HCT116 (cell line): Measurements from ENCODE around the gene OR5D14. TPM values are rescaled to one million over a fixed set of nuclear protein-coding genes. Genes with fewer than 3 reads are reported as not detected.

Experiments
- ATAC-seq: fragments of 200-7000 bp; cut with Tn5 transposase; 2 replicates; pipeline ENCODE4 v1.9.1; 2020; ENCODE audit warnings: mild to moderate bottlenecking, moderate library complexity
- Bru-seq: library from RNA; stranded (reverse); fragments of 400-500 nt; gene quantifications from one replicate; lab custom pipeline; 2021; lab: Mats Ljungman, UMichigan
- BruChase-seq, 2 experiments: library from RNA; stranded (reverse); fragments of 400-500 nt; gene quantifications; one replicate each; lab custom pipeline; 2021; lab: Mats Ljungman, UMichigan
- BruUV-seq: library from RNA; stranded (reverse); fragments of 400-500 nt; replicated peaks from 2 replicates; lab custom pipeline; 2021; lab: Mats Ljungman, UMichigan
- CTCF ChIA-PET: fragments of 300-600 bp; sonication (Branson Sonifier 250); formaldehyde crosslinking; loops from one replicate; lab custom pipeline; 2021; ENCODE audit warnings: antibody characterized with exemption; lab: Charles Lee
- POLR2A ChIA-PET: fragments of 300-600, 350-600 bp; sonication (Branson Sonifier 250); formaldehyde crosslinking; loops from one replicate; lab custom pipeline; 2021; ENCODE audit warnings: antibody characterized with exemption; lab: Charles Lee
- RAD21 ChIA-PET, 2 experiments: fragments of 300-600 bp; sonication (Branson Sonifier 250); formaldehyde crosslinking; loops; one replicate each; lab custom pipeline; 2023; ENCODE audit warnings: low total read pairs in 2 of 2; ENCODE audit not compliant: uncharacterized antibody in 2 of 2, unreplicated experiment in 2 of 2, low non-redundant PET in 1 of 2; lab: Charles Lee
- DNase-seq: peaks from one replicate; pipeline ENCODE4 v3.0.0-alpha.2; 2010; ENCODE audit warnings: low read depth, low spot score
- H2AFZ ChIP-seq: fragments of 200-600 bp; shearing (Covaris generic), sonication (generic); 2 replicates; pipeline ENCODE4 v1.6.1; 2017; ENCODE audit warnings: low read depth, mixed run types, mixed read lengths, antibody characterized with exemption, low read length; ENCODE audit not compliant: poor library complexity, severe bottlenecking
- H3K27ac ChIP-seq: 2 replicates; pipeline ENCODE4 v1.5.1; 2012; ENCODE audit warnings: low read depth, low read length
- H3K27me3 ChIP-seq: fragments of 200-600 bp; sonication (generic); 2 replicates; pipeline ENCODE4 v1.6.1; 2016; ENCODE audit warnings: mixed run types, low read length, mixed read lengths; ENCODE audit not compliant: insufficient read depth
- H3K36me3 ChIP-seq, 2 experiments: fragments of 200-500 bp in 1 of 2; fragments of 200-600 bp in 1 of 2; sonication (Bioruptor generic) in 1 of 2; sonication (generic) in 1 of 2; 2 replicates each; pipeline versions ENCODE4 v1.5.1 to v1.6.1; 2014 to 2016; ENCODE audit warnings: low read length in 2 of 2, inconsistent platforms in 1 of 2, mixed read lengths in 1 of 2, mixed run types in 1 of 2; ENCODE audit not compliant: insufficient read depth in 2 of 2, control insufficient read depth in 1 of 2
- H3K4me1 ChIP-seq, 2 experiments: fragments of 200-600 bp in 1 of 2; sonication (generic) in 1 of 2; 2 replicates each; pipeline versions ENCODE4 v1.5.1 to v1.6.1; 2012 to 2017; ENCODE audit warnings: low read length in 2 of 2, inconsistent platforms in 1 of 2, mild to moderate bottlenecking in 1 of 2, mixed read lengths in 1 of 2, mixed run types in 1 of 2, moderate library complexity in 1 of 2; ENCODE audit not compliant: insufficient read depth in 2 of 2, control insufficient read depth in 1 of 2
- H3K4me2 ChIP-seq: fragments of 200-600 bp; sonication (generic); 2 replicates; pipeline ENCODE4 v1.6.1; 2017; ENCODE audit warnings: mixed run types, low read length, mixed read lengths
- H3K4me3 ChIP-seq, 2 experiments: fragments of 200-600 bp in 1 of 2; sonication (generic) in 1 of 2; replicated peaks in 1 of 2; 2 replicates each; pipeline ENCODE4 v1.5.1; 2011 to 2016; ENCODE audit warnings: low read length in 2 of 2, control low read depth in 1 of 2, low read depth in 1 of 2, mild to moderate bottlenecking in 1 of 2, mixed read lengths in 1 of 2, mixed run types in 1 of 2
- H3K79me2 ChIP-seq: fragments of 200-600 bp; sonication (generic); 2 replicates; pipeline ENCODE4 v1.6.1; 2017; ENCODE audit warnings: mild to moderate bottlenecking, mixed run types, low read length, moderate library complexity, mixed read lengths; ENCODE audit not compliant: insufficient read depth
- H3K9ac ChIP-seq: fragments of 200-600 bp; sonication (generic); 2 replicates; pipeline ENCODE4 v1.6.1; 2016; ENCODE audit warnings: low read length, mixed read lengths
- H3K9me2 ChIP-seq: fragments of 200-600 bp; sonication (generic), shearing (Covaris generic); 2 replicates; pipeline ENCODE4 v1.6.1; 2017; ENCODE audit warnings: mixed run types, mild to moderate bottlenecking, moderate library complexity; ENCODE audit not compliant: insufficient read depth
- H3K9me3 ChIP-seq, 2 experiments: fragments of 200-500 bp in 1 of 2; fragments of 200-600 bp in 1 of 2; sonication (Bioruptor generic) in 1 of 2; sonication (generic) in 1 of 2; 2 replicates each; pipeline ENCODE4 v1.6.1; 2014 to 2017; ENCODE audit warnings: low read length in 2 of 2, mixed read lengths in 2 of 2, inconsistent platforms in 1 of 2, low read depth in 1 of 2, mild to moderate bottlenecking in 1 of 2, mixed run types in 1 of 2, moderate library complexity in 1 of 2; ENCODE audit not compliant: control insufficient read depth in 1 of 2, insufficient read depth in 1 of 2
- H4K20me1 ChIP-seq: fragments of 200-600 bp; sonication (generic), shearing (Covaris generic); 2 replicates; pipeline ENCODE4 v1.6.1; 2017; ENCODE audit warnings: mixed run types, mild to moderate bottlenecking, moderate library complexity; ENCODE audit not compliant: insufficient read depth
- CBX3 ChIP-seq: IDR thresholded peaks from 2 replicates; pipeline ENCODE4 v1.6.1; 2012; ENCODE audit warnings: low read depth
- CEBPB ChIP-seq: IDR thresholded peaks from 2 replicates; pipeline ENCODE4 v1.6.1; 2012; ENCODE audit warnings: low read depth
- EGR1 ChIP-seq: IDR thresholded peaks from 2 replicates; pipeline ENCODE4 v1.6.1; 2012; ENCODE audit warnings: low read depth
- JUND ChIP-seq: IDR thresholded peaks from 2 replicates; pipeline ENCODE4 v1.6.1; 2012
- POLR2AphosphoS5 ChIP-seq: IDR thresholded peaks from 2 replicates; pipeline ENCODE4 v1.6.1; 2011; ENCODE audit warnings: mild to moderate bottlenecking, low read depth, low read length, moderate library complexity
- intact Hi-C: fragments of 100-400 bp; cut with micrococcal nuclease; formaldehyde crosslinking; loops from 2 replicates; pipeline ENCODE4 v1.10.0; 2022
- long read RNA-seq: library from polyadenylated mRNA; unstranded; transcript quantifications from one replicate; pipeline ENCODE4 v2.0.0, GENCODE V29; 2021; ENCODE audit not compliant: unreplicated experiment
- polyA plus RNA-seq: library from polyadenylated mRNA; unstranded; fragments of >200 nt; gene quantifications from 2 replicates; pipeline ENCODE4 v1.2.1, GENCODE V29; 2012; ENCODE audit warnings: missing spikeins
- total RNA-seq: library from RNA; stranded (reverse); gene quantifications from one replicate; pipeline ENCODE4 v1.2.1, GENCODE V29; 2021; ENCODE audit not compliant: unreplicated experiment
- TF ChIP-seq, protein P1 (sequence below): IDR thresholded peaks from 2 replicates; pipeline ENCODE4 v1.6.1; 2012; ENCODE audit warnings: low read depth

OR5D14 gene
- not detected for total RNA-seq
- polyA plus RNA-seq: not detected in 2 replicates
- not detected for Bru-seq, nascent RNA
- not detected for BruChase-seq, experiment 1, labeled RNA remaining after a 6-hour chase
- BruChase-seq, experiment 2, labeled RNA remaining after a 2-hour chase: not detected
- long read RNA-seq: 0 reads

DNA sequence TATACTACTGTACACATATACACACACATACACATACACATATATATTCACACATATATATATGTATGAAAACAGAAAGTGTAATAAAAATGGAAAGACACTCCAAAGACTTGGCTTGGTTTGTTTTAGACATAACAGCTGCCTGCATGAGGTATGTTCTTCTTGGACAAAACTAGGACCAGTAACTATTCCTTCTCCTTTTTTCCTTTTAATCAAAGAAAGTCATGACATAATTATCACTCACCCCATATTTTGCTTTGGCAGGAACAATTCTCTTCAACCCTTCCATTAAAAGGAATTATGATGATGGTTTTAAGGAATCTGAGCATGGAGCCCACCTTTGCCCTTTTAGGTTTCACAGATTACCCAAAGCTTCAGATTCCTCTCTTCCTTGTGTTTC lies at the start of gene OR5D14:
TSS of gene OR5D14 (plus strand) at position 301 of the 400 bp plus-strand sequence. CDS start at position 301, 0 bp downstream.
- H3K4me1 ChIP-seq: no peaks in the 10 kb centered on the region
- H3K9ac ChIP-seq: no peak within 1 kb of the TSS
- no TSS peak for BruUV-seq
- H3K4me2 ChIP-seq: no peak within 1 kb of the TSS
- peaks cover 8 to 12% of the 10 kb centered on the region in 2 experiments; a peak in 2 of 4 replicates for H3K9me3 ChIP-seq
- TF ChIP-seq EGR1: no peak
- H2AFZ ChIP-seq: no peak within 1 kb of the TSS
- H3K9me2 ChIP-seq: no peaks in the 10 kb centered on the region
- no peak for DNase-seq
- intact Hi-C loops: no loop called here
- H3K36me3 ChIP-seq: no peaks in the 10 kb centered on the region
- no peak within 1 kb of the TSS for H3K4me3 ChIP-seq
- POLR2A ChIA-PET: no interaction called here
- CTCF ChIA-PET: no interaction called here
- H3K27me3 ChIP-seq: no peaks in the 10 kb centered on the region
- no peak for ATAC-seq
- H3K27ac ChIP-seq: no peak within 1 kb of the TSS
- RAD21 ChIA-PET: no interaction called here
- H3K79me2 ChIP-seq: no peaks in the 10 kb centered on the region
- no peaks in the 10 kb centered on the region for H4K20me1 ChIP-seq

DNA sequence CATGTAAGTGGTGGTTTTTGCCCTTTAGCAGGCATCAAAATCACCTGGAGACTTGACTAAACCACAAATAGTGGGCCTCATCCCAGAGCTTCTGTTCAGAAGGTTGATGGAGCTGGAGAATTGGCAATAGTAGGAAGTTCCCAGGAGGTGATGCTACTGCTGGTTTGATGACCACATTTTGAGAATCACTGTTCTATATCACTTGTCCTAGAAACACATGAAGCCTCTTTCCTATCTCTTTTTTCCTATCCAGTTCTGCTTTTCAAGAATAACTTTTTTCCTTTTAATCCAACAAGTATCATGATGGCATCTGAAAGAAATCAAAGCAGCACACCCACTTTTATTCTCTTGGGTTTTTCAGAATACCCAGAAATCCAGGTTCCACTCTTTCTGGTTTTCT lies 22.2 kb upstream of the OR5D14 start, which contains the start of gene OR5D13:
TSS of gene OR5D13 (plus strand) at position 301 of the 400 bp plus-strand sequence. CDS start at position 301, 0 bp downstream.
- TF ChIP-seq, protein P1, sequence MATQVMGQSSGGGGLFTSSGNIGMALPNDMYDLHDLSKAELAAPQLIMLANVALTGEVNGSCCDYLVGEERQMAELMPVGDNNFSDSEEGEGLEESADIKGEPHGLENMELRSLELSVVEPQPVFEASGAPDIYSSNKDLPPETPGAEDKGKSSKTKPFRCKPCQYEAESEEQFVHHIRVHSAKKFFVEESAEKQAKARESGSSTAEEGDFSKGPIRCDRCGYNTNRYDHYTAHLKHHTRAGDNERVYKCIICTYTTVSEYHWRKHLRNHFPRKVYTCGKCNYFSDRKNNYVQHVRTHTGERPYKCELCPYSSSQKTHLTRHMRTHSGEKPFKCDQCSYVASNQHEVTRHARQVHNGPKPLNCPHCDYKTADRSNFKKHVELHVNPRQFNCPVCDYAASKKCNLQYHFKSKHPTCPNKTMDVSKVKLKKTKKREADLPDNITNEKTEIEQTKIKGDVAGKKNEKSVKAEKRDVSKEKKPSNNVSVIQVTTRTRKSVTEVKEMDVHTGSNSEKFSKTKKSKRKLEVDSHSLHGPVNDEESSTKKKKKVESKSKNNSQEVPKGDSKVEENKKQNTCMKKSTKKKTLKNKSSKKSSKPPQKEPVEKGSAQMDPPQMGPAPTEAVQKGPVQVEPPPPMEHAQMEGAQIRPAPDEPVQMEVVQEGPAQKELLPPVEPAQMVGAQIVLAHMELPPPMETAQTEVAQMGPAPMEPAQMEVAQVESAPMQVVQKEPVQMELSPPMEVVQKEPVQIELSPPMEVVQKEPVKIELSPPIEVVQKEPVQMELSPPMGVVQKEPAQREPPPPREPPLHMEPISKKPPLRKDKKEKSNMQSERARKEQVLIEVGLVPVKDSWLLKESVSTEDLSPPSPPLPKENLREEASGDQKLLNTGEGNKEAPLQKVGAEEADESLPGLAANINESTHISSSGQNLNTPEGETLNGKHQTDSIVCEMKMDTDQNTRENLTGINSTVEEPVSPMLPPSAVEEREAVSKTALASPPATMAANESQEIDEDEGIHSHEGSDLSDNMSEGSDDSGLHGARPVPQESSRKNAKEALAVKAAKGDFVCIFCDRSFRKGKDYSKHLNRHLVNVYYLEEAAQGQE: no peak
- TF ChIP-seq EGR1 (no peak), JUND (no peak), CEBPB (no peak), CBX3 (no peak), POLR2AphosphoS5 (no peak)
- Histone ChIP-seq H3K27ac (no peak within 1 kb of the TSS), H3K4me2 (no peak within 1 kb of the TSS), H3K4me1 (no peaks in the 10 kb centered on the region), H3K9me3 (peaks cover 0 to 15% of the 10 kb centered on the region in 2 experiments; a peak in 2 of 4 replicates), H3K9ac (no peak within 1 kb of the TSS), H3K4me3 (no peak within 1 kb of the TSS), H2AFZ (no peak within 1 kb of the TSS), H4K20me1 (no peaks in the 10 kb centered on the region), H3K27me3 (no peaks in the 10 kb centered on the region), H3K9me2 (no peaks in the 10 kb centered on the region), H3K36me3 (no peaks in the 10 kb centered on the region), H3K79me2 (no peaks in the 10 kb centered on the region)
- CTCF ChIA-PET: no interaction called here
- POLR2A ChIA-PET: no interaction called here
- RAD21 ChIA-PET: no interaction called here
- ATAC-seq (no peak), DNase-seq (no peak)
- intact Hi-C loops: no loop called here
- no TSS peak for BruUV-seq
